ENCODE data around the gene DISP3. TPM values are rescaled to one million over a fixed set of nuclear protein-coding genes. Genes with fewer than 3 reads are reported as not detected.

Gene DISP3
- total and polyA plus RNA-seq, 7 donors = under 0.01 to 0.28 (median 0.16) TPM; not detected in 4

GRCh38 chr1:11432526-11432925 lies 46.4 kb upstream of the DISP3 start:
- Histone ChIP-seq H3K27ac (no peak overlapping the region), H3K9me3 (no peaks in the 10 kb centered on the region), H3K27me3 (peaks cover 0 to 26% (median 0%) of the 10 kb centered on the region in 3 donors), H3K4me1 (no peaks in the 10 kb centered on the region), H3K36me3 (no peaks in the 10 kb centered on the region), H3K4me3 (no peak overlapping the region)
- TF ChIP-seq, protein P1, sequence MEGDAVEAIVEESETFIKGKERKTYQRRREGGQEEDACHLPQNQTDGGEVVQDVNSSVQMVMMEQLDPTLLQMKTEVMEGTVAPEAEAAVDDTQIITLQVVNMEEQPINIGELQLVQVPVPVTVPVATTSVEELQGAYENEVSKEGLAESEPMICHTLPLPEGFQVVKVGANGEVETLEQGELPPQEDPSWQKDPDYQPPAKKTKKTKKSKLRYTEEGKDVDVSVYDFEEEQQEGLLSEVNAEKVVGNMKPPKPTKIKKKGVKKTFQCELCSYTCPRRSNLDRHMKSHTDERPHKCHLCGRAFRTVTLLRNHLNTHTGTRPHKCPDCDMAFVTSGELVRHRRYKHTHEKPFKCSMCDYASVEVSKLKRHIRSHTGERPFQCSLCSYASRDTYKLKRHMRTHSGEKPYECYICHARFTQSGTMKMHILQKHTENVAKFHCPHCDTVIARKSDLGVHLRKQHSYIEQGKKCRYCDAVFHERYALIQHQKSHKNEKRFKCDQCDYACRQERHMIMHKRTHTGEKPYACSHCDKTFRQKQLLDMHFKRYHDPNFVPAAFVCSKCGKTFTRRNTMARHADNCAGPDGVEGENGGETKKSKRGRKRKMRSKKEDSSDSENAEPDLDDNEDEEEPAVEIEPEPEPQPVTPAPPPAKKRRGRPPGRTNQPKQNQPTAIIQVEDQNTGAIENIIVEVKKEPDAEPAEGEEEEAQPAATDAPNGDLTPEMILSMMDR (IDR thresholded peaks at IDR 0.05) = no peak
- no peak for TF ChIP-seq EP300 (IDR thresholded peaks at IDR 0.05)
- no peak for TF ChIP-seq POLR2AphosphoS5 (IDR thresholded peaks at IDR 0.05)
- no peak for TF ChIP-seq POLR2A (IDR thresholded peaks at IDR 0.05)
- DNase-seq = no peak
- WGBS, 2 donors = 75 to 78% methylated on average over 4 of the region's 4 CpGs
- intact Hi-C loops (cut with DNase I) = no loop called here

GRCh38 chr1:11434501-11434900 lies 44.5 kb upstream of the DISP3 start:
- 63 to 77% methylated on average over 5 of the region's 5 CpGs for whole genome bisulfite sequencing, 2 donors
- H3K4me1 ChIP-seq = no peaks in the 10 kb centered on the region
- intact Hi-C loops (cut with DNase I) = no loop called here

GRCh38 chr1:11434926-11435325 lies 44.0 kb upstream of the DISP3 start:
- TF ChIP-seq POLR2A (IDR thresholded peaks at IDR 0.05) (no peak), POLR2AphosphoS5 (IDR thresholded peaks at IDR 0.05) (no peak), EP300 (IDR thresholded peaks at IDR 0.05) (no peak)
- TF ChIP-seq, protein P1 (IDR thresholded peaks at IDR 0.05) = no peak
- intact Hi-C loops (cut with DNase I) = no loop called here
- no peak for DNase-seq

More at GRCh38 chr1:11434501-11434900, 44.5 kb upstream of the DISP3 start:
- DNase-seq = no peak
- Histone ChIP-seq H3K27ac (no peak overlapping the region), H3K36me3 (no peaks in the 10 kb centered on the region), H3K9me3 (no peaks in the 10 kb centered on the region), H3K4me3 (no peak overlapping the region), H3K27me3 (peaks cover 0 to 43% (median 0%) of the 10 kb centered on the region in 3 donors)
- TF ChIP-seq, protein P1 (IDR thresholded peaks at IDR 0.05) = no peak
- TF ChIP-seq POLR2AphosphoS5 (IDR thresholded peaks at IDR 0.05) (no peak), POLR2A (IDR thresholded peaks at IDR 0.05) (no peak), EP300 (IDR thresholded peaks at IDR 0.05) (no peak)

DNA sequence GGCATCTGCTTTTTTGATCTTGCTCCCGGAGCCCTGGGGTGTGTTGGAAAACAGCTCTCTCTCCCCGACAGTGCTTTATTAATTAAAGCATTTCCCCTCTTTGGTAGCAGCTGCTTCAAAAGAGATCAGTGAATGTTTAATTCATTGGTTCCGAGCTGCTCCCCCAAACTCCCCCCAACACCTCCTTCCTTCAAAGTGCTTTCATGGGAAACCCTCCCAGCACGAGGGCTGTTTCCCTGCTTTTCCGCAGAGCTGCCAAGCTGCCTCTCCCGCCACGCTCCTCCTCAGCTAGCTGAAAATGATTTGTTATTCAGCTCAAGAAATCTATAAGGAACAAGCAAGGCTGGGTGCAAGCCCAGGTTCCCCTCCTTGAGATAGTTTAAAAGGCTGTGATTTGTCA lies 40.0 kb upstream of the DISP3 start:
- intact Hi-C loops (cut with DNase I) = no loop called here
- 61 to 62% methylated on average over 7 of the region's 7 CpGs for WGBS, 2 donors
- peaks cover 0 to 65% (median 7%) of the 10 kb centered on the region in 3 donors for H3K27me3 ChIP-seq
- TF ChIP-seq EP300 (IDR thresholded peaks at IDR 0.05) (no peak), POLR2AphosphoS5 (IDR thresholded peaks at IDR 0.05) (no peak), POLR2A (IDR thresholded peaks at IDR 0.05) (no peak)
- TF ChIP-seq, protein P1 (IDR thresholded peaks at IDR 0.05) = no peak
- DNase-seq = no peak
- H3K36me3 ChIP-seq = no peaks in the 10 kb centered on the region
- H3K27ac ChIP-seq = no peak overlapping the region
- no peaks in the 10 kb centered on the region for H3K4me1 ChIP-seq
- no peaks in the 10 kb centered on the region for H3K9me3 ChIP-seq
- H3K4me3 ChIP-seq = no peak overlapping the region

More at GRCh38 chr1:11434926-11435325, 44.0 kb upstream of the DISP3 start:
- peaks cover 0 to 46% (median 0%) of the 10 kb centered on the region in 3 donors for H3K27me3 ChIP-seq
- 85 to 89% methylated on average over 11 of the region's 11 CpGs for WGBS, 2 donors
- no peaks in the 10 kb centered on the region for H3K36me3 ChIP-seq
- no peaks in the 10 kb centered on the region for H3K9me3 ChIP-seq
- H3K27ac ChIP-seq = no peak overlapping the region
- no peaks in the 10 kb centered on the region for H3K4me1 ChIP-seq
- H3K4me3 ChIP-seq = no peak overlapping the region
